GM21447 (cell line): ENCODE data around the gene SLC25A53.
"Not testable (repeated sequence)": the region's sequence is repeated elsewhere in the genome, so short reads cannot be mapped to it uniquely, and the experiment has no call there.

Source experiments
- ATAC-seq: cut with Tn5 transposase; IDR thresholded peaks from one replicate; pipeline ENCODE4 v1.9.1; 2021; ENCODE audit not compliant: unreplicated experiment

Gene SLC25A53

GRCh38 chrX:104075778-104076445 is 80.9 kb downstream of the SLC25A53 start, which contains the start of gene TMSB15C:
TSS of gene TMSB15C (minus strand) at chrX:104076236.
- peak; percentile 97 for ATAC-seq

DNA sequence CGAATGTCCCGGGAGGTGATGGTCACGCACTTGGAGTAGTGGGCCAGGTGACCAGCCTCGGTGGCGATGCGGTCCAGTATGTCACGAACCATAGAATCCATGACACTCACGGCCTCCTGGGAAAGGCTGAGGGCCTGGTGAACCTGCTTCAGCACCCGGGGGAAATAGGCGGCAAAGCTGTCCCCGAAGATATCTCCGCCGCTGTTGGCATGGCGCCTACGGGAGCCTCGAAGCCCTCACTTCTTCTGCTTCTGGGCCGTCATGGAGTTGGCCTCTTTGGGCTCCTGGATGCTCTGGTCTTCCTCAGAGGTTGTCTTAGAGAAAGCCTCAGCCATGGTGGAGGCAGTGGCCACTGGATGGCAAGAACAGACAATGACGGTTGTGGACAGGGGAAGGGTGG is 94.2 kb downstream of the SLC25A53 start:
- ATAC-seq: not testable (repeated sequence)

- not testable (repeated sequence) for ATAC-seq
These were observed 101.9 kb downstream of the SLC25A53 start for GRCh38 chrX:104054956-104055355.
